H1 (cell line): ENCODE results near the gene NFKBIZ. TPM values are rescaled to one million over a fixed set of nuclear protein-coding genes. Genes with fewer than 3 reads are reported as not detected.

Experiments used
- CTCF ChIA-PET: fragments of 300-600 bp; sonication (Branson Sonifier 250); formaldehyde crosslinking; loops from one replicate; lab custom pipeline; 2021; ENCODE audit not compliant: partially characterized antibody; lab: Charles Lee
- POLR2A ChIA-PET: fragments of 300-600 bp; sonication (Branson Sonifier 250); formaldehyde crosslinking; loops from one replicate; lab custom pipeline; 2021; ENCODE audit warnings: inconsistent platforms; ENCODE audit not compliant: partially characterized antibody; lab: Charles Lee
- DNase-seq, 2 experiments: peaks; one replicate each; pipeline versions ENCODE4 v3.0.0 to v3.0.0-alpha.2; 2010 to 2022; ENCODE audit warnings: low spot score in 2 of 2, low read depth in 1 of 2, mixed read lengths in 1 of 2
- FAIRE-seq: peaks from 2 replicates; lab custom pipeline; 2011; peaks lifted over from hg19 to GRCh38; lab: Jason Lieb, UNC
- H2AFZ ChIP-seq: 2 replicates; pipeline ENCODE4 v1.8.1; 2012; ENCODE audit warnings: low read length, inconsistent platforms
- H2AK5ac ChIP-seq: 2 replicates; pipeline ENCODE4 v1.6.1; 2013; ENCODE audit warnings: low read depth, low read length
- H2BK120ac ChIP-seq: replicated peaks from 2 replicates; pipeline ENCODE3; 2013; ENCODE audit warnings: low read depth, low read length, inconsistent platforms
- H2BK12ac ChIP-seq: 2 replicates; pipeline ENCODE4 v1.6.1; 2013; ENCODE audit warnings: low read depth, low read length
- H2BK15ac ChIP-seq: 2 replicates; pipeline ENCODE4 v1.6.1; 2013; ENCODE audit warnings: low read length
- H2BK20ac ChIP-seq: 2 replicates; pipeline ENCODE4 v1.6.1; 2013; ENCODE audit warnings: low read length
- H2BK5ac ChIP-seq: 2 replicates; pipeline ENCODE4 v1.6.1; 2013; ENCODE audit warnings: low read depth, low read length
- H3K14ac ChIP-seq: 2 replicates; pipeline ENCODE4 v1.6.1; 2013; ENCODE audit warnings: inconsistent platforms; ENCODE audit not compliant: insufficient read length
- H3K18ac ChIP-seq: 2 replicates; pipeline ENCODE4 v1.6.1; 2013; ENCODE audit warnings: low read length; ENCODE audit errors: extremely low read depth
- H3K23ac ChIP-seq: 2 replicates; pipeline ENCODE4 v1.6.1; 2013; ENCODE audit warnings: inconsistent platforms; ENCODE audit not compliant: insufficient read length
- H3K23me2 ChIP-seq: 2 replicates; pipeline ENCODE4 v1.6.1; 2013; ENCODE audit warnings: low read depth, low read length
- H3K27ac ChIP-seq: 2 replicates; pipeline ENCODE4 v1.6.1; 2011; ENCODE audit warnings: low read depth, low read length, inconsistent platforms
- H3K27me3 ChIP-seq, 4 experiments: replicated peaks in 1 of 4; 1 replicate in 1 of 4; 2 replicates in 3 of 4; pipeline versions ENCODE4 v1.6.1 to v1.8.1; 2011 to 2013; ENCODE audit warnings: low read length in 3 of 4, mild to moderate bottlenecking in 3 of 4, inconsistent platforms in 2 of 4, mixed read lengths in 2 of 4, moderate library complexity in 1 of 4; ENCODE audit not compliant: control insufficient read depth in 3 of 4, insufficient read depth in 3 of 4; ENCODE audit errors: extremely low read depth in 1 of 4
- H3K36me3 ChIP-seq, 4 experiments: 2 replicates each; pipeline versions ENCODE4 v1.6.1 to v1.8.1; 2011 to 2013; ENCODE audit warnings: mild to moderate bottlenecking in 4 of 4, low read length in 3 of 4, moderate library complexity in 2 of 4, control low read depth in 1 of 4, inconsistent platforms in 1 of 4; ENCODE audit not compliant: insufficient read depth in 4 of 4, control insufficient read depth in 2 of 4
- H3K4ac ChIP-seq: replicated peaks from 2 replicates; pipeline ENCODE3; 2013; ENCODE audit warnings: low read length, low read depth, mixed read lengths, inconsistent platforms; ENCODE audit not compliant: insufficient read length
- H3K4me1 ChIP-seq, 4 experiments: replicated peaks in 1 of 4; 1 replicate in 1 of 4; 2 replicates in 3 of 4; pipeline versions ENCODE4 v1.6.1 to v1.8.1; 2011 to 2013; ENCODE audit warnings: low read length in 3 of 4, inconsistent platforms in 2 of 4, mixed read lengths in 1 of 4; ENCODE audit not compliant: insufficient read depth in 4 of 4, control insufficient read depth in 3 of 4
- H3K4me2 ChIP-seq, 2 experiments: 2 replicates each; pipeline versions ENCODE4 v1.6.1 to v1.8.1; 2011 to 2013; ENCODE audit warnings: low read depth in 2 of 2, low read length in 2 of 2, control low read depth in 1 of 2, inconsistent platforms in 1 of 2, mild to moderate bottlenecking in 1 of 2; ENCODE audit not compliant: insufficient read depth in 1 of 2
- H3K4me3 ChIP-seq, 4 experiments: fragments of 200-600, 300-600 bp in 1 of 4; sonication (generic), shearing (Covaris generic), sonication (Bioruptor Twin) in 1 of 4; 2 replicates each; pipeline versions ENCODE4 v1.5.1 to v1.8.1; 2011 to 2016; ENCODE audit warnings: low read length in 4 of 4, low read depth in 3 of 4, control low read depth in 2 of 4, inconsistent platforms in 2 of 4, mild to moderate bottlenecking in 2 of 4, mixed read lengths in 1 of 4, moderate library complexity in 1 of 4; ENCODE audit not compliant: insufficient read depth in 2 of 4; ENCODE audit errors: extremely low read depth in 1 of 4
- H3K56ac ChIP-seq: replicated peaks from 2 replicates; pipeline ENCODE3; 2013; ENCODE audit warnings: low read depth, mild to moderate bottlenecking, mixed read lengths, low read length, inconsistent platforms; ENCODE audit not compliant: insufficient read length
- H3K79me1 ChIP-seq: 2 replicates; pipeline ENCODE4 v1.6.1; 2013; ENCODE audit warnings: low read depth, low read length, control low read depth
- H3K79me2 ChIP-seq, 2 experiments: 2 replicates each; pipeline versions ENCODE4 v1.6.1 to v1.8.1; 2012 to 2013; ENCODE audit warnings: low read length in 2 of 2, mild to moderate bottlenecking in 2 of 2, inconsistent platforms in 1 of 2; ENCODE audit not compliant: insufficient read depth in 2 of 2, control insufficient read depth in 1 of 2
- H3K9ac ChIP-seq, 4 experiments: replicated peaks in 1 of 4; 1 replicate in 1 of 4; 2 replicates in 3 of 4; pipeline versions ENCODE4 v1.6.1 to v1.8.1; 2011 to 2013; ENCODE audit warnings: low read depth in 3 of 4, low read length in 3 of 4, control low read depth in 2 of 4, mild to moderate bottlenecking in 2 of 4, moderate library complexity in 2 of 4, inconsistent platforms in 1 of 4; ENCODE audit errors: extremely low read depth in 1 of 4
- H3K9me3 ChIP-seq, 2 experiments: 2 replicates each; pipeline versions ENCODE4 v1.6.1 to v1.8.1; 2012 to 2013; ENCODE audit warnings: mild to moderate bottlenecking in 2 of 2, moderate library complexity in 2 of 2, control low read depth in 1 of 2, inconsistent platforms in 1 of 2, low read depth in 1 of 2, low read length in 1 of 2, mixed read lengths in 1 of 2; ENCODE audit not compliant: insufficient read depth in 2 of 2
- H4K20me1 ChIP-seq, 2 experiments: replicated peaks in 1 of 2; 2 replicates each; pipeline versions ENCODE3 to v1.8.1; 2011 to 2013; ENCODE audit warnings: inconsistent platforms in 2 of 2, low read length in 2 of 2, mild to moderate bottlenecking in 1 of 2; ENCODE audit not compliant: insufficient read depth in 2 of 2, control insufficient read depth in 1 of 2
- H4K5ac ChIP-seq: 2 replicates; pipeline ENCODE4 v1.6.1; 2013; ENCODE audit warnings: low read length, low read depth, mixed read lengths, inconsistent platforms; ENCODE audit not compliant: insufficient read length
- H4K8ac ChIP-seq: 2 replicates; pipeline ENCODE4 v1.8.0; 2013; ENCODE audit warnings: mild to moderate bottlenecking, moderate library complexity, low read length, inconsistent platforms; ENCODE audit not compliant: insufficient read depth; ENCODE audit errors: extremely low read depth
- H4K91ac ChIP-seq: replicated peaks from 2 replicates; pipeline ENCODE3; 2013; ENCODE audit warnings: low read length, mixed read lengths, inconsistent platforms; ENCODE audit not compliant: insufficient read length
- RBBP5 ChIP-seq: IDR thresholded peaks from 2 replicates; pipeline ENCODE4 v1.7.1; 2012; ENCODE audit warnings: low read depth, mild to moderate bottlenecking, inconsistent platforms, low read length, moderate library complexity, borderline replicate concordance
- SIX5 ChIP-seq: IDR thresholded peaks from 2 replicates; pipeline ENCODE4 v1.6.1; 2011; ENCODE audit warnings: mild to moderate bottlenecking, low read depth, low read length
- WGBS, 2 experiments: shearing (Covaris generic) in 1 of 2; methylation state at CpG; one replicate each; pipeline versions ENCODE4 v1.1.6 to v1.1.7; 2013 to 2015; ENCODE audit warnings: low lambda C conversion rate in 2 of 2, mixed read lengths in 2 of 2, inconsistent platforms in 1 of 2, low coverage in 1 of 2, missing lambda C conversion rate in 1 of 2; ENCODE audit not compliant: insufficient replicate concordance in 2 of 2, insufficient coverage in 1 of 2, insufficient read length in 1 of 2; ENCODE audit errors: extremely low coverage in 1 of 2, missing lambda C conversion rate in 1 of 2; 5-methylcytosine and 5-hydroxymethylcytosine counted together
- polyA plus RNA-seq, 7 experiments: library from polyadenylated mRNA; depleted of rRNA in 3 of 7; stranded (reverse) in 5 of 7; unstranded in 2 of 7; fragments of >200 nt in 5 of 7; fragments of 200-250 nt in 2 of 7; gene quantifications; 1 replicate in 5 of 7; 2 replicates in 1 of 7; 4 replicates in 1 of 7; pipeline versions ENCODE4 v1.2.1 to v1.2.3, GENCODE V29; 2011 to 2013; ENCODE audit warnings: missing spikeins in 2 of 7, mixed read lengths in 2 of 7
- total RNA-seq: library from RNA; stranded (reverse); fragmentation: NEBNext Ultra II Directional; extraction: Animal tissue kit (Norgen Biotek cat#: 25700); gene quantifications from 2 replicates; pipeline ENCODE4 v1.2.1, GENCODE V29; 2021

The NFKBIZ gene
- total and polyA plus RNA-seq, 2 of the 8 experiments (the other 6 are each of a cell fraction or from before 2014, with no cell fraction given) = 7.2 to 24.5 TPM

DNA sequence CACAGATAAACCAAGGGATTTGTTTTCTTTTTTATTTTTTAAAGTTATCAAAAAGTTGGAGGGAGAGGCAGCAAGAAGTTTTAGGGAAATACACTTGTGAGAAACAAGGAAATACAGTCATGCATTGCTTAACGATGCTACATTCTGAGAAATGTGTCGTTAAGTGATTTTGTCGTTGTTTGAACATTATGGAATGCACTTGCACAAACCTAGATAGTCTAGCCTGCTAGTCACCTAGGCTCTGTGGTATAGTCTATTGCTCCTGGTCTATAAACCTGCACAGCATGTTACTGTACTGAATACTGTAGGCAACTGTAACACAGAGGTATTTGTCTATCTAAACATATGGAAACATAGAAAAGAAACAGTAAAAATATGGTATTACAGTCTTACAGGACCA lies 2.0 kb upstream of the NFKBIZ start:
- H2AK5ac ChIP-seq = no peak overlapping the region; the same call in 1 of the 2 replicates
- no peak overlapping the region for H2BK120ac ChIP-seq
- H3K23ac ChIP-seq = no peak overlapping the region
- H4K8ac ChIP-seq = no peak overlapping the region
- H2BK15ac ChIP-seq = no peak overlapping the region
- H4K91ac ChIP-seq = no peak overlapping the region
- H3K79me2 ChIP-seq = peaks cover 13 to 28% of the 10 kb centered on the region in 2 experiments; a peak in 3 of 4 replicates
- POLR2A ChIA-PET = interaction anchor here (0.7 to 3.0 kb wide), 4 partner anchors 10 to 39 kb away, joined by 3 to 25 read pairs (median 4); no protein-coding TSS in a partner anchor
- peaks cover 0 to 8% (median 0%) of the 10 kb centered on the region in 4 experiments; a peak in 2 of 8 replicates for H3K36me3 ChIP-seq
- no peak overlapping the region for H2AFZ ChIP-seq
- H3K4me3 ChIP-seq = no peak overlapping the region
- no peak overlapping the region for H3K4me2 ChIP-seq
- WGBS, 2 experiments = 97% methylated on average over 3 of the region's 3 CpGs; no CpG with 5 or more reads in 1 of the 2 experiments
- FAIRE-seq = no peak
- H3K79me1 ChIP-seq = no peaks in the 10 kb centered on the region
- peaks cover 0 to 10% of the 10 kb centered on the region in 2 experiments for H4K20me1 ChIP-seq
- H2BK12ac ChIP-seq = peak overlapping the region; percentile 91; the same call in 1 of the 2 replicates
- H3K27ac ChIP-seq = no peak overlapping the region
- no peak overlapping the region for H3K18ac ChIP-seq
- no peak overlapping the region for H3K9ac ChIP-seq
- no peaks in the 10 kb centered on the region for H3K27me3 ChIP-seq
- no peak overlapping the region for H4K5ac ChIP-seq
- no peak overlapping the region for H3K14ac ChIP-seq
- no peaks in the 10 kb centered on the region; the same call in 1 of the 2 replicates for H3K23me2 ChIP-seq
- H3K4ac ChIP-seq = no peak overlapping the region
- H3K4me1 ChIP-seq = peaks cover 4 to 14% (median 11%) of the 10 kb centered on the region in 4 experiments
- 0 out of 2 replicates have a peak overlapping the region, but pooled peaks have one; percentile 68 for H2BK20ac ChIP-seq
- DNase-seq = no peak
- H3K9me3 ChIP-seq = no peaks in the 10 kb centered on the region
- CTCF ChIA-PET = interaction anchor here (1.2 to 4.0 kb wide), 3 partner anchors 20 to 378 kb away, joined by 4 to 24 read pairs (median 6); no protein-coding TSS in a partner anchor
- no peak overlapping the region for H2BK5ac ChIP-seq
- H3K56ac ChIP-seq = no peak overlapping the region
- TF ChIP-seq SIX5 (no peak), RBBP5 (no peak)
